Amniotic stem cell (primary cell): ENCODE data around the gene TIMM17A.
"Not testable (repeated sequence)": the region's sequence is repeated elsewhere in the genome, so short reads cannot be mapped to it uniquely, and the experiment has no call there.

ENCODE experiments used
- DNase-seq: peaks from one replicate; lab custom pipeline; 2025; lab: John Stamatoyannopoulos, UW

TIMM17A gene

DNA sequence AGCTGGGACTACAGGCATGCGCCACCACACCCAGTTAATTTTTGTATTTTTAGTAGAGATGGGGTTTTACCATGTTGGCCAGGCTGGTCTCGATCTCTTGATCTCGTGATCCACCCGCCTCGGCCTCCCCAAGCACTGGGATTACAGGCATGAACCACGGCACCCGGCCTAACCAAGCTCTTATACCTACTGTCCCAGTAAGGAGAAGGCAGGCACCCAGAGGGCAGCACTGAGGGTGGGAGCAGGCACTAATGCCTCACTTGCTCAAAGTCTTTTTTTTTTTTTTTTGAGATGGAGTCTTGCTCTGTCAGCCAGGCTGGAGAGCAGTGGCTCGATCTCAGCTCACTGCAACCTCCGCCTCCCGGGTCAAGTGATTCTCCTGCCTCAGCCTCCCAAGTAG is 15.0 kb upstream of the TIMM17A start:
- not testable (repeated sequence) for DNase-seq

DNA sequence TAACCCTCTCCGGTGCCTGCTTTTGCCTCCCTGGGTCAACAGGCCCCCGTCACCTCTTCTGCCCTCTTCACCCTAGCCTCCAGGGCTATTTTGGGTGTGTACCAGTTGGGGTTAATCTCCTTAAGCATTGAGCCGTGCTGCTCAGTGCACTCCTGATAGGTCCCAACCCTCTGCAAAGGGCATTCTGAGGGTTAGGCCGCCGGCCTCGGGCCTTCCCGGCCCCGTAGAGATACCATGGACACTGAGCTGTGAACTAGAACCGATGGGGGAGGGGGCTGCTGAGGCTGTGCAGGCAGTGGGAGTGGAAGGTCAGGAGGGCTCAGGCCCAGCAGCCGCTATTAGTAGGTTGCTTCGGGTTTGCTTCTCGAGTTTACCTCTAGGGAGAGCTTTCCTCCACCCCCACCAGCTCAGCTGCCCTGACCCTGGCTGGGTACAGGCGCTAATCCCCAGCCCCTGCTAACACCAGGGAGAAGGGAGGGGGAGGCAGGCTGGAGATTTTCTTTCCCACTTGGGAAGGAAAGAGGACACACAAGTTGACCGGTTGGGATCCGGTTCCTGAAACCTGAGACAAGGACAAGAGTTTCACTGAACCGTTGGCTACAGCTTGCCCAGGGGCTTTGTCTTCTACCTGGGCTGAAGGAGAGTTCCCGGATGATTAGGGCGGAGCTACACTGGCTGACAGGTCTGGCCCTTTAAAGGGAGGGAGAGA is 13.7 kb upstream of the TIMM17A start:
- DNase-seq: no peak

- no peak for DNase-seq
These were observed 13.2 kb upstream of the TIMM17A start for GRCh38 chr1:201942129-201942495.

- DNase-seq: no peak
These were observed 11.3 kb upstream of the TIMM17A start for GRCh38 chr1:201944002-201944401.

DNA sequence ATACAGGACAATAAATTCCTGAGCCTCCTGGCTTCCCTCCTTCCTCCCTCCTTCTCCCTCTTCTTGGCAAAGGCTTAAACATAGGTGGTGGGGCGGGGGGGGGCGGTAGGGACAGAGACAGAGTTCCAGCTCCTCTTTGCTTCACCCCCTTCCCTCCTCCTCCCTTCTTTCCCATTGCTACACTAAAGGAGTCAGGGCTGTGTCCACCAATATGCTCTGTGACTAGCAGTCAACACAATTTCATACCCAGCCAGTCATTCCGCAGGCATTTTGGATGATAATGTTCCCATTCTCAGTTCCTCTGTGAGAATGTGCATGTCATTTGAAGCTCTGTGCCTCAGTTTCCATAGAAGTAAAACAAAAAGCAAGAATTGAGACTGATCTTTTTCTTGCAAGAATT is 10.7 kb upstream of the TIMM17A start:
- DNase-seq: no peak

GRCh38 chr1:201945157-201945556 is 10.1 kb upstream of the TIMM17A start:
- no peak for DNase-seq

GRCh38 chr1:201945863-201946223 is 9.5 kb upstream of the TIMM17A start:
- DNase-seq: no peak

- peak; percentile 94 for DNase-seq
These were observed 8.9 kb upstream of the TIMM17A start, which contains the start of gene LMOD1 for GRCh38 chr1:201946224-201946908. LMOD1 (minus strand) TSS chr1:201946548; CDS start chr1:201946340, 208 bp downstream.

DNA sequence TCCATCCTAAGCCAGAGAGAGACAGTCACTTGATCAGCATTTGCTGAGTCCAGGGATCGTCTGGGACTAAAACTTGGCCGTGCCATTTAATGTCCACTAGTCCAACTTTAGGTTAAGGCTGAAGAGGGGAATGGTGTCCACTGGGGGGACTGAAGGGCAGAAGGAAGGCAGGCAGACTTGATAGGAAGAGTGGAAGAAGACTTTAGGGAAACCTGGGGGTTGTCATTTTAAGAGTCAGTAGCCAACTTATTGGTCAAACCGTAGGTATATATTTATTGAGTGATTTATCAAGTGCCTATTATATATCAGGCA is 7.7 kb upstream of the TIMM17A start:
- no peak for DNase-seq

GRCh38 chr1:201949491-201949890 is 5.8 kb upstream of the TIMM17A start:
- no peak for DNase-seq

GRCh38 chr1:201954263-201955008 is 867 bp upstream of the TIMM17A start:
- no peak for DNase-seq

GRCh38 chr1:201955729-201956143 is 433 bp downstream of the TIMM17A start:
- no peak for DNase-seq

DNA sequence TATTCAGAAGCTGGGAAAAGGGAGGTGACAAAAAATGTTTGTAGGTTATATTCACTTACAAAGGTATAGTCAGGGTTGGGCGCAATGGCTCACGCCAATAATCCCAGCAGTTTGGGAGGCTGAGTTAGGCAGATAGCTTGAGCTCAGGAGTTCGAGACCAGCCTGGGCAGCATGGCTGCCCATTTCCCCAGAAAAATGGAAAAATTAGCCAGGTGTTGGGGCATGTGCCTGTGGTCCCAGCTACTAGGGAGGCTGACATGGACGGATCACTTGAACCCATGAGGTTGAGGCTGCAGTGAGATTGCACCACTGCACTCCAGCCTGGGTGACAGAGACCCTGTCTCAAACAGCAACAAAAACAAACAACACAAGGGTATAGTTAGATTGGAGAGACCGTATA is 3.0 kb downstream of the TIMM17A start:
- no peak for DNase-seq

- not testable (repeated sequence) for DNase-seq
These were observed 7.1 kb downstream of the TIMM17A start for GRCh38 chr1:201962382-201962781.

DNA sequence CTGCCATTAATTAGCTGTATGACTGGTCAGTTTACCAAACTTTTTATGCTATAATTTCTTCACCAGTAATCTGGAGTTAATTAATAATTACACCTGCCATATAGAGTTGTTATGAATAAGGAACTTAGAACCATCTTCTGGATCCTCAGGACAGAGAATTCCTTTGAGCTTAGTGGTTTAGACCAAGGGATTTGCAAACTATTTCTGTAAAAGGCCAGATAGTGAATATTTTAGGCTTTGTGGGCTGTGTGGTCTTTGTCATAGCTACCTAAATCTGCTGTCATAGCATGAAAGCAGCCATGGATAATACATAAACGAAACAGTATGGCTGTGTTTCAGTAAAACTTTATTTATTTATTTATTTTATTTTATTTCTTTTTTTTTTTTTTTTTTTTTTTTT is 9.0 kb downstream of the TIMM17A start:
- DNase-seq: peak; percentile 71

- no peak for DNase-seq
These were observed 10.9 kb downstream of the TIMM17A start for GRCh38 chr1:201966171-201966570.

DNA sequence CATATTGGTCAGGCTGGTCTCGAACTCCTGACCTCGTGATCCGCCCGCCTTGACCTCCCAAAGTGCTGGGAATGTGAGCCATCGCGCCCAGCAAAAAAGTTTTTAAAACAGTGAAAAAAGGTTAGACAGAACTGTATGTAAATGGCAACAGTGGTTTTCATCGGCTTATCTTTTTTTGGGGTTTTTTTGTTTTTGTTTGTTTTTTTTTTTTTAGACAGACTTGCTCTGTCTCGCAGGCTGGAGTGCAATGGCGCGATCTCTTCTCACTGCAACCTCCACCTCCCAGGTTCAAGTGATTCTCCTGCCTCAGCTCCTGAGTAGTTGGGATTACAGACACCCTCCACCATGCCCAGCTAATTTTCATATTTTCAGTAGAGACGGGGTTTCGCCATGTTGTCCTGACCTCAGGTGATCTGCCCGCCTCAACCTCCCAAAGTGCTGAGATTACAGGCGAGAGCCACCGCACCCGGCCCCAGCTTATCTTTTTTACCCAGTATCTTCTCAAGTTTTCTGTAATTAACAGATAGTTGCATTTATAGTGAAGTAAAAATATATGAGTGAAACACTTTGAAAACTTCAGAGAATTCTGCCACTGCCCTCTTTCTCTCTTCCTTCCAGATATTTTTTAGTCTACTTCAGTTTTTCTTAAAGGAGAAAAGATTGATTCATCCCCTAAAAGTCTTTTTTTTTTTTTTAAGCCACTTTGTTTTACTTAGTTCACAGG is 13.1 kb downstream of the TIMM17A start:
- no peak for DNase-seq

GRCh38 chr1:201970334-201971159 is 15.2 kb downstream of the TIMM17A start:
- no peak for DNase-seq

GRCh38 chr1:201982082-201982622 is 26.8 kb downstream of the TIMM17A start:
- DNase-seq: no peak

DNA sequence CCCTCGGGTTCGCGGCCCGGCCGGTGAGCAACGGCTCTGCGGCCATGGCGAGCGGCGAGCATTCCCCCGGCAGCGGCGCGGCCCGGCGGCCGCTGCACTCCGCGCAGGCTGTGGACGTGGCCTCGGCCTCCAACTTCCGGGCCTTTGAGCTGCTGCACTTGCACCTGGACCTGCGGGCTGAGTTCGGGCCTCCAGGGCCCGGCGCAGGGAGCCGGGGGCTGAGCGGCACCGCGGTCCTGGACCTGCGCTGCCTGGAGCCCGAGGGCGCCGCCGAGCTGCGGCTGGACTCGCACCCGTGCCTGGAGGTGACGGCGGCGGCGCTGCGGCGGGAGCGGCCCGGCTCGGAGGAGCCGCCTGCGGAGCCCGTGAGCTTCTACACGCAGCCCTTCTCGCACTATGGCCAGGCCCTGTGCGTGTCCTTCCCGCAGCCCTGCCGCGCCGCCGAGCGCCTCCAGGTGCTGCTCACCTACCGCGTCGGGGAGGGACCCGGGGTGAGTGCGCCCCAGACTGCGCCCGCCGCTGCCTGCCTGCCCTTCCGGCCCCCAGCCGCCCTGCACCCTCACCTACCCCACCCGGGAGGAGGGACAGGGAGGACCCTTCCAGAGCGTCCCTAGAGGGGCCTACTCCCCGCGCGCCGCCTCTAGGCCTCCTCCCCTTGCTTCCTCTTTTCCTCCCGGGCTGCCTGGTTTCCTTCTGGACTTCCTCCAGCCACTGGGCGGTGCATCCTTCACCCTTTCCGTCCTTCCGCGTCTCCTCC is 27.5 kb downstream of the TIMM17A start, which contains the start of gene RNPEP:
RNPEP (plus strand) TSS at position 26 of the 757 bp plus-strand sequence; CDS start at position 45, 19 bp downstream.
- DNase-seq: peak; percentile 61
